Peyer's patch (tissue), 4 donors: ENCODE results near the gene ASAP2. TPM values are rescaled to one million over a fixed set of nuclear protein-coding genes. Genes with fewer than 3 reads are reported as not detected.

Experiments used
- DNase-seq, 3 donors: peaks; one replicate each; pipeline ENCODE4 v3.0.0-alpha.2; 2017 to 2019
- H3K27ac ChIP-seq, 4 donors: fragments of 200-600 bp; sonication (generic); one replicate each; pipeline ENCODE4 v1.5.1; 2016 to 2019
- H3K27me3 ChIP-seq, 2 donors: fragments of 200-600 bp; sonication (generic); one replicate each; pipeline ENCODE4 v1.5.1; 2019
- H3K36me3 ChIP-seq, 3 donors: fragments of 200-600 bp; sonication (generic); one replicate each; pipeline ENCODE4 v1.5.1; 2016 to 2019
- H3K4me1 ChIP-seq, 4 donors: fragments of 200-600 bp; sonication (generic); one replicate each; pipeline ENCODE4 v1.5.1; 2016 to 2019
- H3K4me3 ChIP-seq, 4 donors: fragments of 200-600 bp; sonication (generic); 1 replicate in 3 of 4; 2 replicates in 1 of 4; pipeline ENCODE4 v1.5.1; 2016 to 2019; ENCODE audit warnings: mild to moderate bottlenecking in 1 of 4
- H3K9me3 ChIP-seq, 4 donors: fragments of 200-600 bp; sonication (generic); one replicate each; pipeline ENCODE4 v1.5.1; 2016 to 2019; ENCODE audit warnings: mild to moderate bottlenecking in 1 of 4
- CTCF ChIP-seq, 6 experiments: fragments of 450-650 bp in 4 of 6; fragments of 200-600 bp in 2 of 6; sonication (generic) in 1 of 6; IDR thresholded peaks; one replicate each; pipeline ENCODE4 v1.5.1; 2017 to 2019; ENCODE audit warnings: antibody characterized with exemption in 6 of 6, mild to moderate bottlenecking in 3 of 6, moderate library complexity in 1 of 6
- POLR2A ChIP-seq, 2 donors: fragments of 450-650 bp; IDR thresholded peaks; one replicate each; pipeline ENCODE4 v1.5.1; 2017; ENCODE audit warnings: antibody characterized with exemption in 2 of 2, mild to moderate bottlenecking in 2 of 2, moderate library complexity in 2 of 2
- total RNA-seq, 4 donors: library from RNA; depleted of rRNA; stranded (reverse); fragments of >200 nt; gene quantifications; one replicate each; pipeline ENCODE4 v1.1.0, GENCODE V29; 2016

ASAP2 gene
- total RNA-seq, 4 donors from 2014 or later, result 30.6 to 59.4 (median 37.8) TPM

DNA sequence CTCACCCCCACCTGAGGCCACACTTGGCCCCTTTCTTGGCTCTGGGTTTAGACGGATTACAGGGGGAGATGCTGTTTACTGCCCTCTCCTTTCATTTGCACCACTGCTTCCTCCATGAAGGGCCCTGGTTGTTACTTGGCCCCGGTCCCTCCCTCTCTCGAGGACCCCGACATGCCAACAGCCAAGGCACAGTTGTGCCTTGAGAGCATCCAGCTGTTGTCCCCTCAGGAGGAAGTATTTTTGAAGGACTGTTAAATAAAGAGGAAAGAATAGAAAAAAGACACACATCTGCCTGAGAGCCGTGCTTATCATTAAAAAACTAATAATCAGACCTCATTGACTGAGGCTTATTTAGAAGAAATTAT is 172.8 kb downstream of the ASAP2 start:
- no peak for DNase-seq
- TF ChIP-seq CTCF (IDR thresholded peaks at IDR 0.05), result no peak
- TF ChIP-seq POLR2A (IDR thresholded peaks at IDR 0.05), result no peak
- Histone ChIP-seq H3K4me3 (no peak overlapping the region), H3K4me1 (peaks cover 0 to 6% (median 0%) of the 10 kb centered on the region in 4 donors), H3K27ac (no peak overlapping the region), H3K36me3 (peaks cover 0 to 76% (median 0%) of the 10 kb centered on the region in 3 donors), H3K27me3 (no peaks in the 10 kb centered on the region), H3K9me3 (no peaks in the 10 kb centered on the region)

DNA sequence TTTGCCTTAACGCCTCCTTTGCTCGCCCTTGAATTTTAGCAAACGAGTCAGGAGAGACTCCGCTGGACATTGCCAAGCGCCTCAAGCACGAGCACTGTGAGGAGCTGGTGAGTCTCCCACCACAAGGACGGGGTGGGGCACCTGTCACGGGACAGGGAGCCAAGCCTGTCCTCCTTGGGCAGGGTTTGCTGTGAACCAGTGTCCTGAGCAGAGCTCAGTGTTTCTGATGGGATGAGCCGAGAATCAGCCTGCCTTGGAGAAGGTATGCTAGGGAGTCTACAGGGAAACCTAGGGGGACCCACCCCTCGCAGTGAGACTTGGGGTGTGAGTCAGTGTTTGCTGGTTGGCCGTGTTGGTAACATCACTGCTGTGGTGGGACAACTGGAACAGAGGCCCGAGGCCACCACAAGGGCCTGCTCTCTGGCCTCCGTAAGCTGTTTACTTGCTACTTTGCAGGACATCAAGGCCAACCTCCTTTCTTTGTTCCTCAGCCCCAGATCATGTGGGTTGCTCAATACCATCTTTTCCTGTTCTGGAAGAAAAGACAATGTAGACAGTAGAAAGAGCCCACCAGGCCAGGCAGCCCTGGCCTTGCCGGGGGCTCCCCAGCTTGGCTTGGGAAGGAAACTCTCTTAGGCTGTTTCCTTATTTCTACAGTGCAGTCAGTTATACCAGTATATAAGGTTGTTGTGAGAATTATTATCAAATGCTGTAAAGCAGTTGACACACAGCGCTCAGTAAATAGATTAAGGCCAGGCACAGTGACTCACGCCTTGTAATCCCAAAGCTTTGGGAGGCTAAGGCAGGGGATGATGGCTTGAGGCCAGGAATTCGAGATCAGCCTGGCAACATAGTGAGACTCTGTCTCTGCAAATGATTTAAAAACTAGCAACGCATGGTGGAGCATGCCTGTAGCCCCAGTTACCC is 174.4 kb downstream of the ASAP2 start:
- Histone ChIP-seq H3K36me3 (peaks cover 0 to 78% (median 0%) of the 10 kb centered on the region in 3 donors), H3K9me3 (no peaks in the 10 kb centered on the region), H3K27me3 (no peaks in the 10 kb centered on the region), H3K4me3 (no peak overlapping the region), H3K27ac (peak overlapping the region in 1 of 4 donors; percentile 37), H3K4me1 (peaks cover 0 to 6% (median 0%) of the 10 kb centered on the region in 4 donors)
- TF ChIP-seq CTCF (IDR thresholded peaks at IDR 0.05) (no peak), POLR2A (IDR thresholded peaks at IDR 0.05) (no peak)
- DNase-seq, result peak in 1 of 3 donors; percentile 45

GRCh38 chr2:9382604-9383235 is 176.1 kb downstream of the ASAP2 start:
- DNase-seq, result peak in 1 of 3 donors; percentile 3
- no peak overlapping the region for H3K4me3 ChIP-seq
- H3K36me3 ChIP-seq, result peaks cover 0 to 69% (median 0%) of the 10 kb centered on the region in 3 donors
- H3K27me3 ChIP-seq, result no peaks in the 10 kb centered on the region
- no peaks in the 10 kb centered on the region for H3K9me3 ChIP-seq
- TF ChIP-seq CTCF (IDR thresholded peaks at IDR 0.05), result no peak
- TF ChIP-seq POLR2A (IDR thresholded peaks at IDR 0.05), result no peak
- H3K27ac ChIP-seq, result no peak overlapping the region
- H3K4me1 ChIP-seq, result peaks cover 0 to 6% (median 0%) of the 10 kb centered on the region in 4 donors

GRCh38 chr2:9384521-9384920 is 177.9 kb downstream of the ASAP2 start:
- no peak overlapping the region for H3K27ac ChIP-seq
- H3K27me3 ChIP-seq, result no peaks in the 10 kb centered on the region
- peaks cover 0 to 67% (median 0%) of the 10 kb centered on the region in 3 donors for H3K36me3 ChIP-seq
- no peak overlapping the region for H3K4me3 ChIP-seq
- peaks cover 0 to 6% (median 0%) of the 10 kb centered on the region in 4 donors for H3K4me1 ChIP-seq
- TF ChIP-seq CTCF (IDR thresholded peaks at IDR 0.05), result no peak
- TF ChIP-seq POLR2A (IDR thresholded peaks at IDR 0.05), result no peak
- peak in 1 of 3 donors; percentile 5 for DNase-seq
- no peaks in the 10 kb centered on the region for H3K9me3 ChIP-seq

DNA sequence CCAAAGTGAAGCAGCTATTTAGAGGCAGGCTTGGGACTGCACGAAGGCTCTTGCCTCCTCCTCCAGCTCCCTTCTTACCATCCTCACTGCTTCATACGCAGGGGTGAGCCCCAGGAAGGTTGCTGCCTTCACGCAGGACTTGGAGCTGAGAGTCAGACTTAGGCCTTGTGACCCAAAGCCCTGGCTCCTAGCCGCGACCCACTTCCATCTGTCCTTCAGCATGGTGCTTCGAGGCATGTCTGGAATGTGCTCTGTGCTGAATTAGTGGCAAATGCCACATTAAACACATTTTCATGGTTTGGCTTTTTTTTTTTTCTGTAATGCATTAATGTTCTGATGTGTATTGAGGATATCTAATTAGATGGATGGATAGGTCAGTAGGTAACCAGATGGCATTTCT is 179.2 kb downstream of the ASAP2 start:
- H3K4me1 ChIP-seq, result peaks cover 0 to 6% (median 0%) of the 10 kb centered on the region in 4 donors
- no peak overlapping the region for H3K4me3 ChIP-seq
- H3K27ac ChIP-seq, result no peak overlapping the region
- TF ChIP-seq POLR2A (IDR thresholded peaks at IDR 0.05), result no peak
- TF ChIP-seq CTCF (IDR thresholded peaks at IDR 0.05), result no peak
- H3K36me3 ChIP-seq, result peaks cover 0 to 70% (median 0%) of the 10 kb centered on the region in 3 donors
- DNase-seq, result peak in 1 of 3 donors; percentile 28
- H3K9me3 ChIP-seq, result no peaks in the 10 kb centered on the region
- no peaks in the 10 kb centered on the region for H3K27me3 ChIP-seq
